Activated CD8-positive, alpha-beta memory T cell treated with anti-CD3 and anti-CD28 coated beads for 1 hour (primary cell): Measurements from ENCODE around the gene PEX1.
A peak's percentile ranks its signal among the peaks of the same experiment; 100 is the strongest.
"Not testable (repeated sequence)": the region's sequence is repeated elsewhere in the genome, so short reads cannot be mapped to it uniquely, and the experiment has no call there.

Experiments
- DNase-seq, 2 donors: peaks; one replicate each; pipeline ENCODE4 v3.0.0-alpha.2; 2020; ENCODE audit warnings: low read depth in 1 of 2; ENCODE audit errors: extremely low read depth in 1 of 2

PEX1 gene

GRCh38 chr7:92528188-92528957, at the start of gene PEX1, which contains the start of gene RBM48:
Gene PEX1, minus strand, starts transcription at chr7:92528520. Its CDS starts 85 bp downstream, at chr7:92528435.
Gene RBM48, plus strand, starts transcription at chr7:92528795. Its CDS starts 19 bp downstream, at chr7:92528814.
- DNase-seq = peak; percentile 87 to 89

GRCh38 chr7:92576296-92576695, 48.0 kb upstream of the PEX1 start:
- no peak for DNase-seq

GRCh38 chr7:92569137-92569536, 40.8 kb upstream of the PEX1 start:
- DNase-seq = no peak

GRCh38 chr7:92567460-92567859, 39.1 kb upstream of the PEX1 start:
- DNase-seq = no peak

GRCh38 chr7:92563345-92563744, 35.0 kb upstream of the PEX1 start:
- DNase-seq = no peak

GRCh38 chr7:92560602-92561001, 32.3 kb upstream of the PEX1 start:
- no peak for DNase-seq

GRCh38 chr7:92557808-92558362, 29.6 kb upstream of the PEX1 start:
- DNase-seq = no peak

GRCh38 chr7:92557249-92557648, 28.9 kb upstream of the PEX1 start:
- no peak for DNase-seq

GRCh38 chr7:92550194-92550593, 21.9 kb upstream of the PEX1 start:
- no peak for DNase-seq

- no peak for DNase-seq
Observed at GRCh38 chr7:92547579-92547978, 19.3 kb upstream of the PEX1 start.

GRCh38 chr7:92546856-92547497, 18.7 kb upstream of the PEX1 start:
- DNase-seq = no peak

GRCh38 chr7:92545116-92545515, 16.8 kb upstream of the PEX1 start:
- not testable (repeated sequence) for DNase-seq

GRCh38 chr7:92543542-92543941, 15.2 kb upstream of the PEX1 start:
- DNase-seq = not testable (repeated sequence)

- no peak for DNase-seq
Observed at GRCh38 chr7:92534572-92534971, 6.3 kb upstream of the PEX1 start.

- DNase-seq = no peak
Observed at GRCh38 chr7:92528958-92529264, 591 bp upstream of the PEX1 start.

- DNase-seq = peak in 1 of 2 donors; percentile 22
Observed at GRCh38 chr7:92527300-92528187, 776 bp downstream of the PEX1 start.

GRCh38 chr7:92523110-92523509, 5.2 kb downstream of the PEX1 start:
- DNase-seq = no peak

GRCh38 chr7:92520024-92520423, 8.3 kb downstream of the PEX1 start:
- no peak for DNase-seq

- DNase-seq = no peak
Observed at GRCh38 chr7:92517631-92518030, 10.7 kb downstream of the PEX1 start.

- no peak for DNase-seq
Observed at GRCh38 chr7:92513167-92513902, 15.0 kb downstream of the PEX1 start.
